GOT3 (cell line): ENCODE measurements around the gene DLG2.

Source experiments
- DNase-seq: peaks from one replicate; lab custom pipeline; 2025; ENCODE audit warnings: mixed read lengths; lab: John Stamatoyannopoulos, UW

The DLG2 gene

DNA sequence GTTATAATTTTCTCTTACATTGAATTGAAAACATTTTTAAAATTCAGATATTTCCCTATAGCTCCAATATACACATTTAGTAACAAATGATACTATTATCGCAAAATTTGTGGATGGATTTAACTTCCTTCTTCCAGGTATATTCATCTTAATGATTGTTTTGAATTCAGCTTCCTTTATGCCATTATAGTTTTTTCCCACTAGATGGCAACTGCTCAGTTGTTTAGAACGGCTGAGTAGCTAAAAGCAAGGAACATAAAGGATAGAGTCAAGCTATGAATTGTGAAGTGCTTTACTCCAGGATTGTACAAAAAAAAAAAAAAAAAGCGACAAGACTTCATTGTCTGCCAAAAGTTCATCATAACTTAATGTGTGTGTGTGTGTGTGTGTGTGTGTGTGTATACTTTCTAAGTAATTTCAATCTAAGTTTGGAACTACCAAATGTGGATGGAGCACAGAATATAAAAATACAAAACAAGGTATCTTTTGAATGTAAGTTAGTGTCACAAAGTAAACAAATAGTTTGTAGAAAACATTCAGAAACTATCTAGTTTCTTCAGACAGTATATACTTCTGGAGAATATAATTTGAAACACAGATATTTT, 846.4 kb downstream of the DLG2 start:
- DNase-seq: no peak

GRCh38 chr11:84775503-84775902, 851.6 kb downstream of the DLG2 start:
- DNase-seq: no peak

DNA sequence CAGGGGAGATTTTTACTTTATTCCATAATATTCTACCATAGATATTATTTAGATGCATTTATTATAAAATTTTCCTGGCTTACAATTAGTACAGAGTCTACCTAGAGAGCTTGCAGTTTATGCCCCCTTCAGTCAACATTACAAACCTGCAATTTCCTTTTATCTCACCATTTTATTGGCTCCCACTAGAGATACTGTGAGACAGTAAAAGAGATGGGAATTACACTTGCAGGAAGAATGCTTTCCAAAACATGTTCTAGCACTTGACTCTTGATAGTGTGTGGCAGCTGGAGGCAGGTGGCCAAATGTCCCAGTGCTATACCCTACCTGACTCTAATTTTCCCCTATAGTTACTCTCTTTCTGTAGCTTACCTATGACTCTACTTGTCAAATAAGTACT, 863.2 kb downstream of the DLG2 start:
- no peak for DNase-seq

DNA sequence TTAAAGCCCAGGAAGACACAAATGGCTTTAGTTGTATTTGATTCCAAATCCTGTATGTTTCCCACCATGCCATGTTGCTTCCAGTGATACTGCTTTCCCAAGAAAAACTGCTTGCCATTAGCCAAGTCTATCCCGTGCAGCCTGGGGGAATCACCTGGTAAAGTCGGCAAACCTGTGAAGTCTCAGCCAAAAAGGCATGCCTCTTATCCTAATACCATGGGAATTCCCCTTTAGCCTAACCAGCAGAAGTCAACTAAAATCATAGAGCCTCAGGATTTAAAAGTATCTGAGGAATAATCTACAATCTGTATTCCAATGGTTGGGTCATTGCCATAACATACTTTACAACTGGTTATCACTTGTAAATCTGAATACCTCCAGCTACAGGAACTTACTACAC, 869.4 kb downstream of the DLG2 start:
- no peak for DNase-seq

DNA sequence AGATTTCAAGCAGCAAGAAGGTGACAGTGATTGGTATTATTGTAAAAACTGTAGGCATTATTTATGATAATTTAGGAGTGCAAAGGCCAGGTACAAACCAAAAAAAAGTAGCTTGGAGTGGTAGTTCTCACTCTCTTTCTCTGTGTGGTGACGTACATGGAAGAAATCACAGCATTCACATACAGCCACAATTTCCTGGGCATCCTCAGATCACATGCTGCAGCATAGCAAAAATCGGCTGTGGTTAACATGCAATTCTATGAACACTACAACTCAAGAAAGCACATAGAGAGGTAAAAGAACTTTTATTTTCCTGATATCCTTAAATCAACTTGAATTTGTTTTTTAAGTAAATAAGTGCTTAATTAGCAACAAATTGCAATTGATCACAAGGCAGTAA, 875.8 kb downstream of the DLG2 start:
- DNase-seq: no peak

DNA sequence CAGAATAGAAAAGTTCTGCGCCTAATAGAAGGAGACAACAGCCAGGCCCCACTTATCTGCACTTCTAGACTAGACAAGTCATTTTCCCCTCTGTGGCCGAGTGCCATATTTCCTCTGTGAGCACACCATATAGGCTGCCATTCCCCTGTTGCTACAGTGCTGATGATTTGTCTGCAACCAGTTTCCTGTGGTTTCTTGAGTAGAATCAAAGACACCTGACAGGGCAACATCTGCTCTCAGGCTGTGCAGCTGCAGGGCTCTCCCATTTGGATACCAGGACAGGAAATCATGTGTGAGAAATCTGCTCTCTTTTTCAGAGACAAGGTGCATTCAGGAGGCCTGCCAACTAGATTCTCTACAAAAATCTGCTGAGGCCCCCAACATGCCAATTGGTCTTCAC, 879.3 kb downstream of the DLG2 start:
- no peak for DNase-seq

GRCh38 chr11:84740050-84740449, 887.1 kb downstream of the DLG2 start:
- DNase-seq: no peak

DNA sequence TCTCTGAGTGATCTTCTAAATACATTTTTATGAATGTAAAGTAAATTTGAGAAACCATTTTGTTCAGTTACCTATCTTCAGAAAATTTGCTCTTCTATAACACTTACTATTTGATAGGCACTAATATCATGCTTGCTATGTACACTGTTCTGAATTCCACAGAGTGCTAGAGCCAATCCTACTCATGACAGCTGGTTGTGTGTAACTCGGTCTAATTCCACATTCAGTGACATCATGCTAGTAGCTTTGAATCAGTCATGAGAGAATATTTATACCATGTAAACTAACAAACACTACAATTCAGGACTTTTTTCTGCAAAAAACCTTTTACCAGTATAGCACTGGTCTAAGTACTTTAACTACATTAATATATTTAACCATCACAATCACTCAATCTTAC, 902.9 kb downstream of the DLG2 start:
- no peak for DNase-seq

GRCh38 chr11:84722583-84723108, 904.5 kb downstream of the DLG2 start:
- DNase-seq: no peak

- DNase-seq: no peak
These were observed 905.6 kb downstream of the DLG2 start for GRCh38 chr11:84721561-84721961.

DNA sequence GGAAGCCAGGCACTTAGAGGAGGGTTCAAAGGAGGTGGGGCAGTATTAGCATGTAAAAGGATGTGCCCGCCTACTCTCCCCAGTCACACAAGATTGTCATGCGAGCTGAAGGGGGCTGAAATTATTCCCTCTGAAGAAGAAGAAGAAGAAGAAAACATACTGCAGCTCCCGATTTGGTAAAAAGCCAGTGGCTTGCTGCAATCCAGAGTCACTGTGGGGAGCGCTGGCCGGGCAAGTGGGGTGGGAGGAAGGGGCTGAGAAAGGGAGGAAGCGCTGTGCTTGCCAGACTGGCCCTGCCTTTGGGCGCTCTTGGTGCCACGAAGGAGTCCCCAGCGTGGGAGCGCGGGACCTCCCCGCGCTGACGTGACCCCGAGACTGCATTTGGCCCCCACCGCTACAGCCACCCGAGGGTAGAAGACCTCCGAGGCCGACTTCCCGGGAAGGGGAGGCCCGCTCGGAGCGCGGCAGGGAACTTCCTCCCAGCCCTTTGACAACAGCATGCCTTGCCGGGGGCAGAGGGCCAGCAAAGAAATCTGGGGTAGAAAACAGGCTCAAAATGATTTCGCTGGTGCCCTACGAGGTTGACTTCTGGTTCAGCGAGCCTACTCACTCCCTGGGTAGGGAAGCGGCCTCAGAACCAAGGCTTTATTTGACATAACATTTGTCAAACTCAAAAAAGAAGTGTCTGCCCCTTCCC, 906.3 kb downstream of the DLG2 start:
- DNase-seq: no peak

DNA sequence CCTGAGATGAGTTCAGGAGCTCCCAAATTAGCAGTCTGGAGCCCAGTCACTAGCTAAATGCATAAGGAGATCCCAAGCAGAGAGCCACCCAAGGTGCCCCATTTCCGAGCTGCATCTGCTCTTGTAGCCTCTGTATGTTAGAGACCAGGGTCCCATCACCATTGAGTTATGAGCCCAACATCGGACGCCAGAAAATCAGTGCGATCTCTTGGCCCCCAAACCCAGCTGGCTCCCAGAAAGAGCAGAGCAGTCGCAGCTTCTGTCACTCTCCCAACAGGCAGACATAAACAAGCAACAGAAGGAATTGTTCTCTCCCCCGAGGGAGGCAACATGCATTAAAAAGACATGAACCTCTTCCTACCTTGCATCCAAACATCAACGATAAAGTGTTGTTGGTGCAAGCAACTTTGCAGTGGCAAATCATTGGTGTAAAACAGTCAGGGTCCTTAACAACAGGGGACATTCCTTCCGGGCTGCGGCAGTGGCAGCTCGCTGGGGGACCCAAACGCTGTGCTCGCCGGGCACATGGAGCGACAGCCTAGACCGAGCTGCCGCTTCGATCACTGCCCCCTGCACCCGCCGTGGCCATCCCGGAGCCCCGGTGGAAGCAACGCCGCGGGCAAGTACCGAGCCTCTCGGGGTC, 907.1 kb downstream of the DLG2 start:
- DNase-seq: no peak

- no peak for DNase-seq
These were observed 912.8 kb downstream of the DLG2 start for GRCh38 chr11:84714316-84714780.

DNA sequence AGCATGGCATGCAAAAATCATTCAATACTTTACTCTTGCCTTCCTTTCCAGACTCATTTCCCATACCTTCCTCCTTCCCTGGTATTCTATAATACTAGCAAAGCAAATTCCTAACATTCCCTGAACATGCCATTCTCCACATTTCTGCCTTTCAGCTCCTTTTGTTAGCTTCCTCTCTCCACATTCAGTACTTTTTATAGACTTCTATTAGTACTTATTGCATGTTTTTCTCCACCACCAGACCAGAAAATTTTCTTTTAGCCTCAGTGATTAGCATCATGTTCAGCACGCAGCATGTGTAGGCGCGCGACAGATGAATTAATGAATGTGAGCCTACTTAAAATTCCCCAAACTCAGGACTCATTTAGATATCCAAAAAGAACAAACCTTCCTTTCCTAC, 935.3 kb downstream of the DLG2 start:
- DNase-seq: no peak

DNA sequence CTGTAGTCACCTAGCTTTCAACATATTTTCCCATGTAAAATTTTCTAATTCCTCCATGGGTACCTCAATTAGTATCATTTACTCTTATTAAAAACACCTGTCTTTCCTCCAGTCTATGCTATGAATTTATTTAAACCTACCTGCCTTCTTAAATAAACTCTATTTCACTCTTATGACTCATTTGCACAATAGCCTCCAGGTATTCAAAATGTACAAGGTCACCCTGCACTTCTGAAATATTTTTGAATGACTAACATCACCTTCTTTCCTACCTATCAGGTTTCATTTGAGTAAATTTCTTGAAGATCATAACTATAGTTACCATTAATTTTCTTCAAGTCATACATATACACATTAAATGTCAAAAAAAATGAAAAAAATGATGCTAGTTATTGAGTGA, 939.7 kb downstream of the DLG2 start:
- no peak for DNase-seq

DNA sequence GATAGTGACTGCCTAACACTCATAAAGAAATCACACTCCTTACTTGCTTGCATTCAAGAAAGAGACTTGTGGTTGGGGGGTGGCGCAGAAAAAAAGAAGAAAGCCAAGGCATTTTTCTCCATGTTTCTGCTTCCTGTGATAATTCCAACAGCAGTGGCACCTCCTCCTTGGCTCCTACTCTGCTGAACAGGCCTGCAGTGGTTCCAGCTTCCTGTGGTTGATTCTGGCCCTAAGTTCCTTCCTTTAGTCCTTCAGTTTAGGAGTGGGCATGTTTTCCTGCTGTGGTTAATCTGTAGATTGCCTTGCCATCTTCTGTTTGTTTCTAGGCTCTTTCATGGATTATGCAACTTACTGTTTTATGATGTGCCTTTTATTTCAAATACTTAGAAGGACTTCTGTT, 940.4 kb downstream of the DLG2 start:
- DNase-seq: no peak

GRCh38 chr11:84685976-84686375, 941.2 kb downstream of the DLG2 start:
- no peak for DNase-seq

DNA sequence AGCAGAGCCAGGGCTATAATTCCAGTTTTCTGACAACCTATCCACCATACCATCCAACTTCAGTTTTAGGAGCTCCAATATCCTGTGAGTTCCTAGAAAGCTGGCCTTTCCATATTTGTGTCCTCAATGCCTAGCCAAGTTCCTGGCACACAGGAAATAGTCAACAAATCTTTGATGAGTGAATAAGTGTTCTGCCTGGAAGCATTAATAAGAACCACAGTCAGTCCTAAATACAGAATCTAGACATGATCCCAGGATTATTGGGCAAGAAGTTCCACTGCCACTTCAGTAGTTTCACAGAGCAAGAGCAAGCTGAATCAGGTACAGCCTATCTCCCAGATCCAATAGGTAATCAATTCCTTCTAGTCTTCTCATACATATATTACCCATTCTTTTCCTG, 942.0 kb downstream of the DLG2 start:
- DNase-seq: no peak

- DNase-seq: no peak
These were observed 945.7 kb downstream of the DLG2 start for GRCh38 chr11:84681456-84681855.

GRCh38 chr11:84675396-84676025, 951.6 kb downstream of the DLG2 start:
- DNase-seq: no peak

GRCh38 chr11:84673753-84674152, 953.4 kb downstream of the DLG2 start:
- DNase-seq: no peak

GRCh38 chr11:84671325-84671999, 955.7 kb downstream of the DLG2 start:
- no peak for DNase-seq
